Measurements from ENCODE around the gene NXPE4.

NXPE4 gene

GRCh38 chr11:114562166-114562916, 33.2 kb downstream of the NXPE4 start:
- DNase-seq = no peak

DNA sequence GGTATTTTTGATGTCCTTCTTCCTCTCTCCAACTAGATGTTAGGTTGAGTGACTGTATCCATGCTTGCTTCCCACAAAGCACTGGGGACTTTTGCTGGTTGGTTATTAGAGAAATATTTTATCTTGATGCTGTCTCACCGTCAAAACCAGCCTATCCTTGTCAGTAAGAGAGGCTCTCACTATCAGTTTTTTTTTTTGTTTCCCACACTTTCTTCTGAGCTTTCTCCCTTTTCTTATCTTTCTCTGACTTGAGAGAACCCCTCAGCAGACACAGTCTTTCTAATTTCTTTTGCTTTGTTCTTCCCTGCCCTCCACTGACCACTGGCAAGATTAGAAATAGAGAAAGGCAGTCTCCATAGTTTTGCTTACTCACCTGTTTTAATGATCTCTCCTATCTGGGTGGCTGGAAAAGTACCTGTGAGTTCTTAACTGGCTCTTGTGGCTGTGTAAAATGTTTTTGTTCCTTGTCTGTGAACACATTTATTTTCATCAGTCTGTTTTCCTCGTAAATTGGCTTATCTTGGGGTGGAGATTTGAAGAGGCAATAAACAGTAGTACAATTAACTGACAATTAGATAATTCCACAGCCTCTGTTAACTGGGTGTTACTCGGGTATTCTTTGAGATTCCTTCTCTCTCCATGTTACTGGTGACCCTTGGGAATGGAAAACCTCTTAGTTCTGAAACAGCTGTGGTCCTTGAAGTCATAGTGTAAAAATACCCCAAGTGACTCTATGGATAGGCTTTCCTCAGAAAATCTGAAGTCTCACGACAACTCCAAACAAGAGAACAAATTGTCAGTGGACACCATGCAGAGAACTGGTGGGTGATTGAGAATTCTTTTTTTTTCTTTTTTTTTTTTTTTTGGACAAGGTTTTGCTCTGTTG, 35.9 kb downstream of the NXPE4 start, which contains the start of gene NXPE1:
TSS of gene NXPE1 (minus strand) at position 457 of the 886 bp plus-strand sequence. CDS start 8,680 bp downstream, outside the sequence.
- DNase-seq = no peak

GRCh38 chr11:114556135-114556534, 39.5 kb downstream of the NXPE4 start:
- no peak for DNase-seq

DNA sequence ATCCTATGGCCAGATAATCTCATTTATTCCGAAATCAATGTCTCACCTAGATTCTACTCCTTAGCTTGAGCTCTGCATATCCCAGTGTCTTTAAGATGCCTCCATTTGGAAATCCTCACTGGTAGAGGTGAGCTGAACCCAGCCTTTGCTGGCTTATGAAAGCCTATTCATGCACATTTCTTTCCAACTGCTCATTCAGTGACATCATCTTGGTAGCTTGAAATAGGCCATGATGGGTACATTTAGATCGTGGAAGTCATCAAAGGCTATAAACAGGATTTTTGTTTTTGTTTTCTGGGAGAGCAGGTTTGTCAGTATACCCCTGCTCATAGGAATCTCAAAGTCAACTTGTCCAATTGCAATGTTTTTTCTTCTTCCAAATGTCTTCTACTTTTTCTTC, 41.9 kb downstream of the NXPE4 start:
- DNase-seq = no peak

DNA sequence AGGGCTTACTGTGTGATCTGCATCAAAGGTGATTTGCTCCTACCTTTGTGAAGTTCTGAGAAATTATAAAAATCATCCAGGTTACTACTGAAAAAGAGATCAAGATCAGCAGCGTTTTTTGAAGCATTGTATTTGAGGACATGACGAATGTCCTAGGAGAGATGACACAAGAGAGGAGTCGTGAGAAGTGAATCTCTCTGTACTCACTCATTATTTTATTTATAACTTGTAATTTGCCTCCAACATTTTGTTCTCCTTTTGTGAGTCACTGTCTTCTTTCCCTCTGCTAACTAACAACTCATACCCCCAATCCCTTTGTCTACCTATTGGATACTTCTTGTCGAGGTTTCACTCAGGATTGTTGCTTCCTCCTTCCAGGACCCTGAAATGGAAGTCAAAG, 44.5 kb downstream of the NXPE4 start:
- no peak for DNase-seq

- DNase-seq = no peak
These were observed 69.9 kb downstream of the NXPE4 start for GRCh38 chr11:114525682-114526081.

- no peak for DNase-seq
These were observed 71.5 kb downstream of the NXPE4 start for GRCh38 chr11:114524122-114524521.

DNA sequence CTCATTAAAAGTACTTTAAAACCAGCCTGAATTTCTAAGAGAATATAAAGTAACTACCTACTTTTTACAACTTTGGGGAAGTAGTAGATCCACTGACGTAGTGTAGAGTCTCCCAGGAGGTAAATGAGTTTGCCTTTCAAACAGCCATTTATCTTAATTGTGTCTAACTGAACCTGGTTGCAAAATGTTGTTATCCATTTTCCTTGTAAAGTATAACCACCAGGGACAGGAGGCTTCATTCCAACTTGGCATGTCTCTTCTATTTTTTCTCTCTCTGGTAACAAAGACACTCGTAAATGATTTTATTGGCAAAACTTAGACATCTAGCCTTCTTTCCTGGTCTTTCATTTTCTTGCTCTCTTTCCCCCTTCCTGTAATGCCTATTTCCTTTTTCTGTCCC, 72.8 kb downstream of the NXPE4 start:
- no peak for DNase-seq
